WTC11 (cell line): ENCODE data around the gene SPIRE1. TPM values are rescaled to one million over a fixed set of nuclear protein-coding genes. Genes with fewer than 3 reads are reported as not detected.
A peak's percentile ranks its signal among the peaks of the same experiment; 100 is the strongest.

Source experiments
- ATAC-seq: fragments of 200-7000 bp; cut with Tn5 transposase; 2 replicates; pipeline ENCODE4 v1.10.0; 2021; ENCODE audit warnings: mild to moderate bottlenecking, moderate library complexity
- CTCF ChIA-PET: fragments of 300-600 bp; sonication (Branson Sonifier 250); formaldehyde crosslinking; loops from one replicate; lab custom pipeline; 2021; ENCODE audit warnings: antibody characterized with exemption; lab: Charles Lee
- POLR2A ChIA-PET: fragments of 350-600 bp; sonication (Branson Sonifier 250); formaldehyde crosslinking; loops from one replicate; lab custom pipeline; 2021; ENCODE audit warnings: antibody characterized with exemption; lab: Charles Lee
- DNase-seq: peaks from one replicate; pipeline ENCODE4 v3.0.0; 2021; ENCODE audit warnings: low spot score
- H3K27ac Mint-ChIP-seq: 2 replicates; pipeline ENCODE4 v1.8.0; 2021; ENCODE audit warnings: mixed read lengths
- H3K27me3 Mint-ChIP-seq: 2 replicates; pipeline ENCODE4 v1.8.0; 2021; ENCODE audit warnings: low read depth, mild to moderate bottlenecking, moderate library complexity, mixed read lengths
- H3K36me3 Mint-ChIP-seq: 2 replicates; pipeline ENCODE4 v1.8.0; 2021; ENCODE audit warnings: mixed read lengths
- H3K4me1 Mint-ChIP-seq: 2 replicates; pipeline ENCODE4 v1.8.0; 2022; ENCODE audit warnings: mixed read lengths
- H3K4me3 Mint-ChIP-seq: 2 replicates; pipeline ENCODE4 v1.8.0; 2021; ENCODE audit warnings: mild to moderate bottlenecking, moderate library complexity, mixed read lengths
- H3K9me3 Mint-ChIP-seq: 2 replicates; pipeline ENCODE4 v1.8.0; 2021; ENCODE audit warnings: mixed read lengths
- AFF4 ChIP-seq: sonication (generic); formaldehyde crosslinking; IDR thresholded peaks from 2 replicates; pipeline ENCODE4 v1.8.1; 2023; ENCODE audit warnings: mild to moderate bottlenecking, missing genetic modification reagents, borderline replicate concordance
- ATF6 ChIP-seq: sonication (generic); formaldehyde crosslinking; IDR thresholded peaks from 2 replicates; pipeline ENCODE4 v1.8.1; 2023; ENCODE audit warnings: mild to moderate bottlenecking, missing genetic modification reagents
- E2F1 ChIP-seq: sonication (generic); formaldehyde crosslinking; IDR thresholded peaks from 2 replicates; pipeline ENCODE4 v1.8.0; 2022; ENCODE audit warnings: mild to moderate bottlenecking, missing genetic modification reagents
- E2F5 ChIP-seq: sonication (generic); formaldehyde crosslinking; IDR thresholded peaks from 2 replicates; pipeline ENCODE4 v1.8.1; 2022; ENCODE audit warnings: mild to moderate bottlenecking, moderate library complexity, missing genetic modification reagents
- MAX ChIP-seq: sonication (generic); formaldehyde crosslinking; IDR thresholded peaks from 2 replicates; pipeline ENCODE4 v1.8.0; 2022; ENCODE audit warnings: mild to moderate bottlenecking, missing genetic modification reagents
- MLX ChIP-seq: sonication (generic); formaldehyde crosslinking; IDR thresholded peaks from 2 replicates; pipeline ENCODE4 v1.8.1; 2023; ENCODE audit warnings: mild to moderate bottlenecking, missing genetic modification reagents, moderate library complexity
- NFYB ChIP-seq: sonication (generic); formaldehyde crosslinking; conservative IDR thresholded peaks from 2 replicates; pipeline ENCODE4 v1.8.0; 2022; ENCODE audit warnings: low read depth, missing genetic modification reagents
- PRRX2 ChIP-seq: fragments of 250-450 bp; sonication (Bioruptor Pico); IDR thresholded peaks from 2 replicates; pipeline ENCODE4 v1.8.0; 2021; ENCODE audit warnings: mild to moderate bottlenecking
- RORB ChIP-seq: fragments of 250-450 bp; sonication (Bioruptor Pico); IDR thresholded peaks from 2 replicates; pipeline ENCODE4 v1.9.0; 2021; ENCODE audit warnings: mild to moderate bottlenecking
- SP1 ChIP-seq: sonication (generic); formaldehyde crosslinking; conservative IDR thresholded peaks from 2 replicates; pipeline ENCODE4 v1.8.1; 2022; ENCODE audit warnings: missing genetic modification reagents
- TP53 ChIP-seq: sonication (generic); formaldehyde crosslinking; IDR thresholded peaks from 2 replicates; pipeline ENCODE4 v1.8.1; 2023; ENCODE audit warnings: mild to moderate bottlenecking, missing genetic modification reagents
- USF2 ChIP-seq: sonication (generic); formaldehyde crosslinking; IDR thresholded peaks from 2 replicates; pipeline ENCODE4 v1.8.1; 2023; ENCODE audit warnings: mild to moderate bottlenecking, missing genetic modification reagents, moderate library complexity
- ZBTB21 ChIP-seq: sonication (generic); formaldehyde crosslinking; IDR thresholded peaks from 2 replicates; pipeline ENCODE4 v1.8.1; 2023; ENCODE audit warnings: mild to moderate bottlenecking, missing genetic modification reagents, borderline replicate concordance
- ZNF121 ChIP-seq: sonication (generic); formaldehyde crosslinking; IDR thresholded peaks from 2 replicates; pipeline ENCODE4 v1.8.0; 2023; ENCODE audit warnings: missing genetic modification reagents
- ZNF263 ChIP-seq: sonication (generic); formaldehyde crosslinking; IDR thresholded peaks from 2 replicates; pipeline ENCODE4 v1.8.1; 2022; ENCODE audit warnings: low read depth, mild to moderate bottlenecking, moderate library complexity, missing genetic modification reagents
- ZNF396 ChIP-seq: fragments of 250-450 bp; sonication (Bioruptor Pico); IDR thresholded peaks from 2 replicates; pipeline ENCODE4 v1.8.0; 2021; ENCODE audit warnings: mild to moderate bottlenecking, moderate library complexity, borderline replicate concordance
- ZNF425 ChIP-seq: fragments of 250-450 bp; sonication (Bioruptor Pico); conservative IDR thresholded peaks from 2 replicates; pipeline ENCODE4 v1.9.0; 2021; ENCODE audit warnings: mild to moderate bottlenecking
- total RNA-seq: library from RNA; stranded (reverse); gene quantifications from 3 replicates; pipeline ENCODE4 v1.2.3, GENCODE V29; 2021

SPIRE1 gene
- total RNA-seq, 1 experiment from 2014 or later = 19.3 TPM

- POLR2A ChIA-PET = interaction anchor here (0.9 kb wide), 1 partner anchor 16 kb away, joined by 3 read pairs; no protein-coding TSS in a partner anchor
- CTCF ChIA-PET = interaction anchor here (1.3 kb wide), 1 partner anchor 9 kb away, joined by 4 read pairs; no protein-coding TSS in a partner anchor
- Mint-ChIP-seq H3K27ac (no peak overlapping the region), H3K27me3 (peaks cover 39% of the 10 kb centered on the region), H3K4me3 (no peak overlapping the region), H3K9me3 (no peaks in the 10 kb centered on the region), H3K36me3 (no peaks in the 10 kb centered on the region), H3K4me1 (peaks cover 14% of the 10 kb centered on the region)
- ATAC-seq (no peak), DNase-seq (no peak)
- TF ChIP-seq RORB = no peak
- TF ChIP-seq AFF4 (CRISPR knock-in tag) = no peak
- no peak for TF ChIP-seq E2F1
- TF ChIP-seq NFYB (CRISPR knock-in tag) = no peak
- no peak for TF ChIP-seq E2F5
- no peak for TF ChIP-seq MAX (CRISPR knock-in tag)
- TF ChIP-seq ZNF425 = no peak
- no peak for TF ChIP-seq PRRX2 (CRISPR knock-in tag)
- TF ChIP-seq ATF6 (CRISPR knock-in tag) = no peak
Observed at GRCh38 chr18:12403601-12404506, 254.1 kb downstream of the SPIRE1 start.

GRCh38 chr18:12401881-12402280, 256.0 kb downstream of the SPIRE1 start:
- DNase-seq (no peak), ATAC-seq (peak; percentile 38; the same call in 1 of the 2 replicates)
- H3K27ac Mint-ChIP-seq = no peak overlapping the region
- H3K36me3 Mint-ChIP-seq = no peaks in the 10 kb centered on the region
- H3K4me1 Mint-ChIP-seq = peaks cover 11% of the 10 kb centered on the region
- H3K4me3 Mint-ChIP-seq = no peak overlapping the region
- ChIA-PET CTCF (interaction anchor here (1.8 kb wide), 1 partner anchor 74 kb away, joined by 4 read pairs; no protein-coding TSS in a partner anchor), POLR2A (no interaction called here)
- no peaks in the 10 kb centered on the region for H3K9me3 Mint-ChIP-seq
- peaks cover 32% of the 10 kb centered on the region for H3K27me3 Mint-ChIP-seq
- TF ChIP-seq USF2 (no peak), ZBTB21 (CRISPR knock-in tag) (no peak), ZNF396 (no peak), SP1 (CRISPR knock-in tag) (no peak), MLX (CRISPR knock-in tag) (no peak), ZNF121 (CRISPR knock-in tag) (no peak), ZNF263 (CRISPR knock-in tag) (no peak), TP53 (CRISPR knock-in tag) (no peak), AFF4 (CRISPR knock-in tag) (no peak)
